ENCODE results near the gene UVRAG.

DNA sequence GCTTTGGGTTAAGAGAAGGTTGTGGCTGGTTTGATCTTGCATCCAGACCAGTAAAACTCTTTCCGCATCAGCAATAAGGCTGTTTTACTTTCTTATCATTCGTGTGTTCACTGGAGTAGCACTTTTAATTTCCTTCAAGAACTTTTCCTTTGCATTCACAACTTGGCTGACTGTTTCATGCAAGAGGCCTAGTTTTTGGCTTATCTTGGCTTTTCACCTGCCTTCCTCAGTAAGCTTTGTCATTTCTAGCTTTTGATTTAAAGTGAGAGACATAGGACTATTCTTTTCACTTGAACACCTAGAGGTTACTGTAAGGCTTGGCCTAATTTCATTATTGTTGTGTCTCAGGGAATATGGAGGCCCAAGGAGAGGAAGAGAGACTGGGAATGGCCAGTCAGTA is 144.5 kb downstream of the UVRAG start:
- TF ChIP-seq, protein P1, sequence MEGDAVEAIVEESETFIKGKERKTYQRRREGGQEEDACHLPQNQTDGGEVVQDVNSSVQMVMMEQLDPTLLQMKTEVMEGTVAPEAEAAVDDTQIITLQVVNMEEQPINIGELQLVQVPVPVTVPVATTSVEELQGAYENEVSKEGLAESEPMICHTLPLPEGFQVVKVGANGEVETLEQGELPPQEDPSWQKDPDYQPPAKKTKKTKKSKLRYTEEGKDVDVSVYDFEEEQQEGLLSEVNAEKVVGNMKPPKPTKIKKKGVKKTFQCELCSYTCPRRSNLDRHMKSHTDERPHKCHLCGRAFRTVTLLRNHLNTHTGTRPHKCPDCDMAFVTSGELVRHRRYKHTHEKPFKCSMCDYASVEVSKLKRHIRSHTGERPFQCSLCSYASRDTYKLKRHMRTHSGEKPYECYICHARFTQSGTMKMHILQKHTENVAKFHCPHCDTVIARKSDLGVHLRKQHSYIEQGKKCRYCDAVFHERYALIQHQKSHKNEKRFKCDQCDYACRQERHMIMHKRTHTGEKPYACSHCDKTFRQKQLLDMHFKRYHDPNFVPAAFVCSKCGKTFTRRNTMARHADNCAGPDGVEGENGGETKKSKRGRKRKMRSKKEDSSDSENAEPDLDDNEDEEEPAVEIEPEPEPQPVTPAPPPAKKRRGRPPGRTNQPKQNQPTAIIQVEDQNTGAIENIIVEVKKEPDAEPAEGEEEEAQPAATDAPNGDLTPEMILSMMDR (IDR thresholded peaks at IDR 0.05; ENCODE audit: low read depth, low read length) = no peak
- no peak for TF ChIP-seq EZH2phosphoT487 (IDR thresholded peaks at IDR 0.05; ENCODE audit: low read depth)

All from OCI-LY3 (cell line).